ENCODE results near the gene TSGA10.

- no peak for TF ChIP-seq POLR2A (IDR thresholded peaks at IDR 0.05; ENCODE audit: low read depth, low read length)
- TF ChIP-seq POLR2AphosphoS5 (IDR thresholded peaks at IDR 0.05; ENCODE audit: low read depth, low read length) = no peak
- TF ChIP-seq POU2F2 (IDR thresholded peaks at IDR 0.05; ENCODE audit: low read depth, low read length) = no peak
- TF ChIP-seq TAF1 (IDR thresholded peaks at IDR 0.05; ENCODE audit: low read depth, low read length) = no peak
- TF ChIP-seq SPI1 (IDR thresholded peaks at IDR 0.05; ENCODE audit: low read depth, low read length) = no peak
- TF ChIP-seq PAX5 (IDR thresholded peaks at IDR 0.05; ENCODE audit: insufficient read depth, low read length, severe bottlenecking) = no peak
Measured at GRCh38 chr2:99081891-99082290, 72.9 kb downstream of the TSGA10 start.

Measured in GM12891 (cell line).